CD4-positive, alpha-beta T cell treated with Interleukin-1 beta for 1 hour (primary cell): ENCODE measurements around the gene TIMM22.

Experiments
- DNase-seq, 2 donors: peaks; one replicate each; pipeline ENCODE4 v3.0.0-alpha.2; 2020 to 2022

Gene TIMM22

DNA sequence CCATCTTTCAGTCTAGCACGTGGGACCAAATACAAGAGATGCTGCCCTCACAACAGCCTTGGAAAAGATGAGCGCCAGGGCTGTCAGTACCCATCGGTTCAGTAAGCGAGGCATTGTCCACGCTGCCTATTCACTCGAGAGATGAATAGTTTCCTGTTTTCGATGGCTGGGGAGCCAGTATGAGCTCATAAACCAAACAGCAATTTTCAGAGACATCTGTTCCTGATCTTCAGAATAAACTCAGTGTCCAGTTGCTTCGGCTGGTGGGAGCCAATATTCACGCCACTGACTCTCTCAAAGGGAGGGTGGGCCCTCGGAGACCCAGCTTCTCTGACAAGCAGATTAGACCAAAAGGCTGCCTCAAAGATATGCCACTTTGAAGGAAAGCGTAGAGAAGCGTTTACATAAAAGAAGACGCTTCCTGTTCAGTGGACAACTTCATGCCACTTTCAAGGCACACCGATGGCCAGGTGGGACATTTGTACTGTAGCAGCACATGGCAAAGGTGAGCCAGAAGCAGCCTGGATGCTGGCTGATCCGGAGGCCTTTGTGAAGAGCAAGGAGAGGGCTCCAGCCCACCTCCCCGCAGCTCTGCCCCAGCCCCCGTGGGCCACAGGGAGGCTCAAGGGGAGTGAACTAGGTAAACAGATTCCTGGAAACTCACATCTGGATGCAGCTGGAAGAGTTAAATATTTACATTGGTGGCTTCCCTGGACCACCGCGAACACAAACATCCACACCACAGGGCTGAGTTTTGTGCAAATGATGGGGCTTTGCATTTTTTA is 6.0 kb downstream of the TIMM22 start:
- no peak for DNase-seq

DNA sequence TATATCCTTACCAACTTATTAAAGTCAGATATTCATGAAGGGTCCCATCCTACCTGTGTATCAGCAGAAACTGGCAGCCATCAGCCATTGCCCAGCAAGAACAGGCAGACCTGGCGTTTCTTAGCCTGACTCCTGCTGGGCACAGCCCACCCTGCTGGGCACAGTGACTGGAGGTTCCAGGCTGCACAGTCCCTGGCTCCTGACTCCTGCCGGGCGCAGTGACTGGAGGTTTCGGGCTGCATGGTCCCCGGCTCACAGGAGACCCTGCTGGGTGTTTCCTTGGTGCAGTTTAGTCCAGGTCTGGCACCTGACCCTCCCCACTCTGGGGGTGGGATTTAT is 6.7 kb downstream of the TIMM22 start:
- DNase-seq = no peak

DNA sequence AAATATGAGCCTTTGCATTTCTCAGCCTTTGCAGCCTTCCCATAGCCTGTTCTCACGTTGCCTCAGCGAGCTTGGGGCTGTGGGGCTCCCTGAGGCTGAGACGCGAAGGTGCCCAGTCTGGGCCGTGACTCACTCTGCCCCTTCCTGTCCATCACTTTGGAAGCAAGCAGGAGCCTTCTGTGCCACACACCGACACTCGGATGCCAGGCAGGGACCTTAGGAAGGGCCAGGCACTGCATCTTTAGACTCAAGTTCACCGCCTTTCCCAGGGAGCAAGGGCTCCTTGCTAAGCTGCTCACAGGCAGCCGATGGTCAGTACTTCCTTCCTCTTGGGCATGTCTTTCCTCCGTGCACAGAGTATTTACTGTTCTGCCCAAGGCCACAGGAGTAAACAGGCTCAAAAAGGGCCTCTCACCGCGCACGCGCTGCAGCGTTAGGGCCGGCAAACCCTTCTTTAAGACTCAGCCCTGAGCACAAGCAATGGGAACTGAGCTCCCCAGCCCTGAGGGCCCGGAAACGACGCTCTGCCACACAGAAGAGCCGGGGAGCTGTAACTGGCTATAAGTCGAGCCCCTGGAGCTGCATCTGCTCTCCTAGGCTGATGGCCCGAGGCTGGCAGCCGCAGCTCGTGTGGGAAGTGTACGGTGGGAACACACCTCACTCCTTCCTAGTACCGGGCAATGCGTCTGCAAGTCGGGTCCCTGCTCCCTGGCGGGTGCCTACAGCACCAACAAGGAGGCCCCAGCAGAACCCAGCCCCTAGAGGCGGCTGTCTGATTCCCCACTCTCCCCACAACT is 7.2 kb downstream of the TIMM22 start:
- no peak for DNase-seq

DNA sequence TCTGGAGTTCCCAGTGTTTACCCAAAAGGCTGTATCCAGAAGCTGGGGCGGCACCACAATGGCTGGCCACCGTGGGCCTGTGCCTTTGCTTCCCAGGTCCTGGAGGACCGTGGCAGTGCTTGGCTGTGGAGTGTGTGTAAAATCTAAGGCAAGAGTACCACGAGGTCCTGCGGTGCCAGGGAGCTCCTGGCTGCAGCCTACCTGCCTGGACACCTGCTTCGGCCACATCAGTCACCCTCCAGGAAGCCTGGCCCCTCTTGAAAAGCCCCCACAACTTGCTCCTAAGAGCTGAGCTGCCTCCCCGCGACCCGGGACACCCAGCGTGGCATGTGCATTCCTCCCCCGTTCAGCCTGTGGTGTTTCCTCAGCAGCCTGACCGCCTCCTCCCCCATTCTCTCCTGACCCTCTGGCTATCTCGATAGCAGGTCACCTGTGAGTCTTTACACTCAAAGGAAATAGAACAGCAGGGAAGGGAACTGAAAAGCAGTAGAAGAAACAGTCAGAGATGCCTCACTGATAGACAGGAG is 7.9 kb downstream of the TIMM22 start:
- no peak for DNase-seq

DNA sequence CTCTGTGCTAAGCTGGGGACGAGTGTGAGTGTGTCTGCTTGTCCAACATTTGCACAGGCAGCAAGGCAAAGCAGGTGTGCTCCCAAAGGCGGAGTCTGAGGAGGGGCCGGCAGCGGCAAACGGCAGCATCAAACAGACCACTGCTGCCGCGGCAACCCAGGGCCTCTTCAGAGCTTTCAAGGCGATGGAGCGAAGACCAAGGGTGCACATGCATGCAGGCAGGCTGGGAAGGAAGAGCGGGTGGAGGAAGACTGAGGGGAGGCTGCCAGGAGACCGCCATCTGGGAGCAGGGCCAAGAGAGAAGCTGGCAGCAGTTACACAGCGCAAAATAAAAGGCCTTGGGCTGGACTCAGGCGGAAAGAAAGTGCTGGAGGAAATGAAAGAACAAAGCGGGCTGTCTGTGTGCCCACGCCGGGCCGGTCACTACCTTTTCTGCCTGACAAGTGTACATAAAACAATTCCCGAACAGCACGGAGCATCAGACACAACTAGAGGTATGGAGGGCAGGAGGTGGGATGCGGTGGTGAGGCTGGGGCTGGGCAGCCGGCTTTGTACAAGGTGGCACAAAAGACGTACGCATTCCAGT is 8.5 kb downstream of the TIMM22 start:
- DNase-seq = no peak

DNA sequence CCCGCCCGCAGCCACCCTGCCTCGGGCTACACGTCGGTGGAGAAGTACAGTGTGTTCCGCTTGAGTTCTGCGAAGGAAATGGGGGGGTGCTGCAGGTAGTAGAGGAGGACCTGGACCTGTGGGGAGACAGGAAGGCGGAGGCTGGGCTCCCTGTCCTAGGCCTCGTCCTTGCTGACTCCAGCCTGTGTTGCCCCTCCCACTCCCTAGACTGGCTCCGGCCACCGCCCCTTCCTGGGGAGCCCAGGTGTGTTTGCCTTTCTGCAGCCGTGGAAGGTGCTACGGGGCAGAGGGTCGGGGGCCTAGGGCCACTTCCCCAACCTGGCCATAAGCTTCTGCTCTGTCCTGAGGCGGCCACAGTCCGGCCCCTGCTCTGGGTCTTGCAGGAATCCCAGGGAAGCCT is 9.1 kb downstream of the TIMM22 start:
- DNase-seq = no peak

DNA sequence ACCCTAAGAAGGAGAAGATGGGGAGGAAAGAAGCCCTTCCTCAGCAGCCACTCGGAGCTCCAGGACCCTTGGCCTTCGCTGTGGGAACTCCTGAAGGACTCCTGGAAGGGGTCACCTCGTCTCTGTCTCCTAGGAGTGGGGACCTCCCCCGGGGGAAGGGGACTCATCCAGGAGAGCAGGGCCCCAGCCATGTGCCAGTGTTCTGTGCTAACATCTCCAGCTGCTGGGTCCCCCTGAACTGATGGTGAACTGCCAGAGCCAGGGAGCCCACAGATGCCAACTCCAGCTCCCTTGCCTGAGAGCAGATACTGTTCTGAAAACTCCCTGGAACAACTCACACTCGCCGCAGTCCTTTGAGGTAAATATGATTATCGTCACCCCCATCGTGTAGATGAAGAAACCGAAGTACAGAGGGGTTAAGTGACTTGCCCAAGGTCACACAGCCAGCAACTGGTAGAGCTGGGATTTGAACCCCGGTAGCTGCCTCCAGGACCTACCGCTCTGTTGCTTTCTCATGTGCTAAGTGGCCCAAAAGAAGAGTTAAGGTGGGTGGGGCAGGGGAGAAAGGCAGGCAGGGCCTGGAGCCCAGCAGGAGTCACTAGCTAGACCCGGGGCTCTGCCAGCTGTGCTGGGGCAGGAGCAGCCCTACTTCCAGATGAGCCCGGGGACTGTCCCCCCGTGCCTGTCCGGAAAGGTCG is 10.5 kb downstream of the TIMM22 start:
- no peak for DNase-seq

DNA sequence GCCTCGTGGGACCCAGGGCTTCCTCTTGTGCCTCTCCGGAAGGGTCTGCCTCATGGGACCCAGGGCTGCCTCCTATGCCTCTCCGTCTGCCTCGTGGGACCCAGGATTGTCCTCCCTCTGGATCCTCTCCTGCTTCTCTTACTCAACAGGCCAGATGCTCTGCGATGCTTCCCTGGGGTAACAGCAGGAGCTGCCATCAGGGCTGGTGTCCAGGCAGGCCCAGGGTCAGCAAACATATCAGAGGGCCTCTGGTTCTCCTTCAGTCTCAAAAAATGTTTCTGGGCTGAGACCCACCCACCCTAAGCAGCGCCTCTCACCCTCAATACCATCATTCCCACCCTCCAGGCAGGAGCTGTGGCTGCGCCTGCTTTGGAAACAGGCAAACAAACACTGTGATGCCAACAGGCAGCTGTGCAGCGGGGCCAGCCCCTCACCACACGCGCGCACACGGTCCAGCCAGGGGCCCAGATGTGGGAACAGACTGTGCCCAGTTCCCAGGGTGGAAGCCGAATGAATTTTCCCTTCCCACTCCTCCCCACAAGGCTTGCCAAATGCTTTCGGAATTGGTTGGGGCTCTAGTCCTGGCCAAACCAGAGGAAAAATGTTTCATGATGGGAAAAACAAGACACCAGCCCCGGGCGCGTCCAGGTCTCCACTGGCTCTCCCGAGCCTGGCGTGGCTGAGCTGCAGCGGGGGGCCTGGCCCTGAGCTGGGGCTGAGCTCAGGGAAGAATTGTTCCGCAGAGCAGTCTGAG is 11.3 kb downstream of the TIMM22 start:
- no peak for DNase-seq

DNA sequence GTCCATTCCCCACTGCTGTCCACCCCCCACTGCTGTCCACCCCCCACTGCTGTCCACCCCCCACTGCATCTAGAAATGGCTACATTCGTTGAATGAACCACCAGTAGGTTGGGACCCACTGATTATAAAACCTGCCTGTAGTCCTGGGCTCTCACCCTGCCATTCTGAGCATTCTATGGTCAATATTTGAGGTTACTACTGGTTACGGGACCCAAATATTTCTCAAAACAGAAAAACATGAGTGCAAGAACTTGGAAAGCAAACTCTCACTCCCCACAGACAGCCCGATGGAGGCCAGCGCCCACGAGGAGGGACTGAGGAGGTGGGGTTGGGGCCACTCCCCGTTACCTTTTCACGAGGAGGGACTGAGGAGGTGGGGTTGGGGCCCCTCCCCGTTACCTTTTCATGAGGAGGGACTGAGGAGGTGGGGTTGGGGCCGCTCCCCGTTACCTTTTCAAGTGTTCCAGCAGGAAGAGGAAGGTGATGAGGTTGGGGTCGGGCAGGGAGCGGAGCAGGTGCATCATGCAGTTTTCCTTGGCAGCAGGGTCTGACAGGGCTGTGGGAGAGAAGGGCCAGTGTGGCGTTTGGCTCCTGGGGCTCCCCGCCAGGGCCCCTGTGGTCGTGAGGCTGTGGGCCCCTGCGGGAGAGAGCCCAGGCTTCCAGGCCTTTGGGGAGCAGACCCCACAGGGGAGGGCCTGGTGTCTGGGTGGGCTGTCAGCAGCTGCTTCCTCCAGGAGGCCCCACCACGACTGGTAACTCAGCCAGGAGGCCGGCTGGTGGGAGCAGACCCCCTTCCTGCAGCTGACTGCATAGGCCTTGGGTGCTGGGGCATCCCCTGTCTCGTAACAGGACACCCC is 12.5 kb downstream of the TIMM22 start:
- no peak for DNase-seq

DNA sequence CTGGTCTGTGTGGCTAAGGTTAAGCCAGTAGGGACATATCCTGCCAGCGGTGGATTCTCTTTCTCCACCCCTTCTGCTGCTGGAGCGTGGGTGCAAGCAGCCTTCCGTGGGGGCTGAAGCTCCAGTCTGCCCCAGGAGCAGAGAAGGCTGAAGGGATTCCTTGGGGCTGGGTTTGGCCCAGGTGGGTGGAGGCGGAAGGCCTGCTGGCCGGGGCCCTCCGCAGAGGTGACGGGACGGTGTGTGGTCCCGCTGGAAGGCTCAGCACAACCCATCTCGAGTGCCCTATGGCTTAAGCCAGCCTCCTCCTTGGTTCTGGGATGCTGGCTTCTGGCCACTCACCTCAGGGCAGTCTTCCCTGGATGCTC is 13.1 kb downstream of the TIMM22 start:
- DNase-seq = no peak

DNA sequence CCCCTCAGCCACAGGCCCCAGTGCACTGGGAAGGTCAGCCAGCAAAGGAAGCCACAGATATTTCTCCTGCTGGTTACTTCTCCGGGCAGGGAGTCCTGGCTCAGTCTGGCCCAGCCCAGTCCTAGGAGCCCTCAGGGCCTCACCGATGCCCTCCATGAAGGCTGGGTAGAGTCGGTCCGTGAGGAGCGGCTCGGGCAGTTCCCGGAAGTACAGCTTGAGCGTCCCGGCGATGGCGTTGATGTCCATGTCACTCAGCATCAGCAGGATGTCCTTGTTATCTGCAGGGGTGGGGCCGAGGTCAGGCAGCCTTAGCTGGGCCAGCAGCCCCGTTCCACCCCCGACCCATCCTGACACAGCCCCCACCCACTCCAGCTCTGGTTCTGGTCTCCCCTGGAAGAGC is 13.7 kb downstream of the TIMM22 start:
- DNase-seq = no peak

DNA sequence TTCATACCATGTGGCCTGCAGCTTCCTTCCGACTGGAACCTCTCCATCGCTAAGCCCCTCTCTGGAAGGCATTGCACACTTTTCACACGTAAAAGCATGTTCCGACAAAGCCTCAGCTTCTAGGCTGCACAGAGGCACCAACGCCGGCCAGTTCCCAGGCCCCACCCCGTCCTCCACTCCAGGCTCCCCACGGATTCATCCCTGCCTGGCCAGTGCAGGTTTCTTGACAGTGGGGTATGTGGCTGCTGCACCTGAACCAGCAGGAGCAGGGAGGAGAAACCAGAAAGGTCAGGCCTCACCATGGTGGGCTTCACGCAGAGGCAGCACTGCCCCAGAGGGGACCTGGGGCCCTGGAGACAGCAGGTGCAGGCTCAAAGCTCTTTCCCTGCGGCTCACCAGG is 14.2 kb downstream of the TIMM22 start:
- DNase-seq = no peak

DNA sequence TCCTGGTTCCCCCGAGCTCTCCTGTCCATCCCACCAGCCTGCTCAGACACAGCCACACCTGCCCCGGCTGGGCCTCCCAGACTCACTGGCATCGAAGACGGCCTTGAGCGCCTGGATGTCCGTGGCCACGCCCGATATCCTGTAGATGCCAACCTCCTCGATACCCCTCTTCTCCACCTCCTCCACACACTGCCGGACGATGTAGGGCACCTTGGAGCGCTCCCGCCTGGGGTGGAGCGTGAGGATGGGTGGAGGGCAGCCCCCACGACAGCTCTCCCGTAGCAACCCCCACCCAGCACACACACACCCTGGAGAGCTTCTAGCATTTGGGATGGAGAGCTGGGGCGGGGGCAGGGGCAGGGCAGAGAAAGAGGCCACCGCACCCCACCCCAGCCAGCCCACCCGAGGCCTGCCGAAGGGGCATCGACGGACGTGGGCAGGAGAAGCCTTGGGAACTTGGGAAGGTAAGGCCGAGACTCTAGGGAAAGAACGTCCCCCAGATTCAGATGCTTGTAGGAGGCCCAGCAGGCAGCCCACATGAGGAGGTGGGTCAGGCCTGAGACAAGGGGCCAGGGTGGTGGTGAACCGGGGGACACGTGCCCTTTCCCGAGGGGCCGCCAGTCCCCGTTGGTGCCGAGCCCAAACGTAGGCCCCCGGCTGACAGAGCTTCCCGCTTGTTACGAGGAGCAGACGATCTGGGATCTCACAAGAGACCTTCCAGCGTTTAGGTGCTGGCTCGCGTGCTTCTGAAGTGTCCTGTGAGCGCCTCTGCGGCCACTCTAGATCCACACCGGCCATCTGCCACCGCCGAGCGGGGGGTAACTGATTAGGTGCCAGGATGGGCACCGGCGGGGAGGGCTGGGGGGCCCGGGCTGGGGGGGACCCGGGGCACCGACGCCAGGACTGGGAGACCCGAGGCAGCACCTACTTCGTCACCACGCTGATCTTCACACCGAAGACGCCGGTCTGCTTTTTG is 15.1 kb downstream of the TIMM22 start:
- DNase-seq = no peak

DNA sequence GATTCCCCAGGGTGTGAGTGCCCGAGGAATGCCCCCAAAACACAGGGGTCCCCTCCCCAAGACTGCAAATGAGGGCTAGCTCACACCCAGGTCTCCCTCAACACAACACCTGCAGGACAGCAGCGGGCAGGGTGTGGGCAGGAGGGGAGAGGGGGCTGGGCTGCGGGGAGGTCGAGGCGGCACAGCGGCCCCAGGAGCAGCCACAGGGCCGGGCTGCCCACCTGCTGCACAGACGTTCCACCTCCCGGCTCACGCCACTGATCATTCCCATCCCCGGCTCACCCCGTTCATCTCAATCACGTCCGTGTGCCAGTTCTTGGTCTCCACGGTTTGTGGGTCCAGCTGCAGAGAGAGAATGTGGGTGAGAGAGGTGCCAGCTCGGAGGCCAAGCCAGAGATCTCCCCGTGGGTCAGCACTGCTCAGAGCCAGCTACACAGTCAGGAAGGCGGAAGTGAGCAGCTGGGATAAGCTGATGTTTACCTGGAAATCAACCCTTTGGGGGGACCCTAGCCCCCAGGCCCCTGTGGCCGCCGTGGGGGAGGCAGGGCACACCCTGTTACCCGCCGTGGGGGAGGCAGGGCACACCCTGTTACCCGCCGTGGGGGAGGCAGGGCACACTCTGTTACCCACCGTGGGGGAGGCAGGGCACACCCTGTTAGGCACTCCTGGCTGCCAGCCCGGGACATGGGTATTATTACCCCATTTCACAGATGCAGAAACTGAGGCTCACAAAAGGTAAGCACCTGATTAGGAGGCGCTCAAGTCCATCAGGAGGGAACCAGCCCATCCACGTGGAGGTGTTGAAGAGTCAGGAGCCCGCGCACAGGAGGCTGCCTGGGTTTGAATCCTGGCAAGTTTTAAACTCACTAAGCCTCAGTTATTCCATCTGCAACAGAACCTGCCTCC is 16.1 kb downstream of the TIMM22 start:
- DNase-seq = no peak

DNA sequence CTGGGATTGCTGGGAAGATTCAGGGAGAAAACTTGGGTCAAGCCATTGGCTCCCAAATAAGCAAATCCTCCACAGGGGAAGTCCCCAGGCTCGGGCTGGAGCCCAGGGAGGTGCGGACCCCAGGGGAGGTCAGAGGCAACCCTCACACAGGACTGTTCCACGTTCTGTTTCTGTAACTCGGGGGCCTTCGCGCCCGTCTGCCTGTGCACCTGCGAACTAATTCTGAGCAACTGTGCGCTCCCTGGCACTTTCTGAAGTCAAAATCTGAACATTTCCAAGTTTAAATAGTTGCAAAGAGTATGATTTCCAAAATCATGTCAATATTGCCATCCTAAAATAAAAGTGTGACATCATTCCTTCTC is 16.8 kb downstream of the TIMM22 start:
- DNase-seq = no peak

DNA sequence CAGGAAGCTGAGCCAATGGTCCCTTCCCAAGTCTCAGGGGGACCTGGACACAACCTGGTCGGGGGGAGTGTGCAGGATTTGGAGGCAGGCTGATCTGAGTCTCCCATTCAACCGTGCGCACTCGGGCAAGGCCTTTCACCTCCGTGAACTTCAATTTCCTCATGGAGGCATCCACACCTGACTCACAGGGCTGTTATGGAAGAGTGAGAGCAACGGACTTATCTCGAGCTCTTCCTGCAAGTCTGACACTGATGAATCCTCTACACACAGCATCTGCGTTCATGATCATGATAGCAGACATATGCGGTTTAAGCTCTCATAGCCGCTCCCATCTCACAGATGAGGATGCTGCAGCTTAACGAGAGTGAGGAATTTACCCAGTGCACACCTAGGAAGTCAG is 21.6 kb downstream of the TIMM22 start:
- no peak for DNase-seq

DNA sequence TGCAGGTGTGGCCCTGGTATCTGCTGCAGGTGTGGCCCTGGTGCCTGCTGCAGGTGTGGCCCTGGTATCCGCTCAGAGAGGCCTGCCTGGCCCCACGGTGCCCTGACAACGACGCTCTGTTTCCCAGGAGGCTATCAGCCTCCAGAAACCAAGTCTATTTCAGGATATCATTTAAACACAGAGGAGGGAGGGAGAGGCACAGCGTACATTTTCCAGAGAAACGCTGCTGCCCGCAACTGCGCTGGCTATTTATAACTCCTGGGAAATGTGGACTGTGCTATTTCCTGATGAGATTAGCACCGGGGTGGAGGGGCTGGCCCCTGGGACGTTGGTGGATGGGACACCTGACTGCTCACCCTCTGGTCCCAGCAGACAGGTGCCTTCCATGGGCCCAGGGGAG is 22.5 kb downstream of the TIMM22 start:
- DNase-seq = no peak

DNA sequence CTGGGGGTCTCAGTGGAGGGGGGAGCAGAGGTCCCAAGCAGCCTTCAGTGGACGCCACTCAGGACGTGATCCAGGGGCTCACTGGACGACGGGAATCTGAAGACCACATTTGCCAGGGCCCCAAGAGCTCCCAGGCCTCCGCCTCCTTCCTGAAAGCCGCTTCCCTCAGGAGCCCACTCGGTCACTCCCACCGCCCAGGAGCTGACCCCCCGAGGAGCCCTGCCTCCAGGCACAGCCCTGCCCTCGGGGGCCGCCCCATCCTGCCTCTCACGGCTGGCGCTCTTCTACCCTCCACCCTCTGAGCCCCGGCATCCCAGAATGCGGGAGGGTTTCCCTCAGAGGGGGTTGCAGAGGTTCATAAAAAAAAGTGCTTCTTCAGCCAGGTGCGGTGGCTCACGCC is 24.2 kb downstream of the TIMM22 start:
- DNase-seq = no peak

DNA sequence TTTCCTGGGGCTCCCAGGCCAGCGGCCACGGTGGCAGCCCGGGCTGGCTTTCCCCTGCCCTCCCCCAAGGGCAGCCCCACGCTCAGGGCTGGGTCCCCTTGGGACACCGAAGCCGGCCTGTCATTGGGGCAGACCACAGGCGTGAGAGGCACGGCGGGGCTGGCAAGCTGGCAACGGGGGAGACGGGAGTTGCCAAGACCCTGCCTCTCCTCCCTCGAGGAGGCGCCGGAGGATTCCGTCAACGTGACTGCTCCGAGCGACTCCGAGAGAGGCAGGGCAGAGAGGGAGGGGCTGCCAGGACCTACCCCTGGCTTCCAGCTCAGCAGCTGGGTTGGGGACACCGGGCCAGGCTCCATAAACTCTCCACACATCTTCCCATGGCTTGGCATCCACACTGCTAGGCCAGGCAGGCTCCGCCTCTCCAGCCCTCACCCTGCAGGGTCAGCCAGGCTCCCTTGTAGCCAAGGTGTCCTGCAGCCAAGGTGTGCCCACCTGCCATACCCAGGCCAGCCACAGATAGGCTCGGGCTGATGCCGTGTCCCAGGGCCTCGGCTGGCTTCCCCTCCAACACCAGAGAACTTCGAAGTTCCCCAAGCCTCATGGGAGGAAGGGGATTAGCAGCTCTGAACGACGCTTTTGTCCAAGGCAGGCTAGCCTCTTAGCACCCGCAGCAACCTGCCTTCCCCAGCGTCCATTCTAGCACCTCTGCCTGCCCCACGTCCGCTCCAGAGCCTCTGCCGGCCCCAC is 25.5 kb downstream of the TIMM22 start:
- DNase-seq = no peak
